Measurements from ENCODE around the gene EBNA1BP2. TPM values are rescaled to one million over a fixed set of nuclear protein-coding genes. Genes with fewer than 3 reads are reported as not detected.

EBNA1BP2 gene
- total and polyA plus RNA-seq, 2 of the 4 experiments (the other 2 are of a cell fraction), result 82.8 to 135 TPM

DNA sequence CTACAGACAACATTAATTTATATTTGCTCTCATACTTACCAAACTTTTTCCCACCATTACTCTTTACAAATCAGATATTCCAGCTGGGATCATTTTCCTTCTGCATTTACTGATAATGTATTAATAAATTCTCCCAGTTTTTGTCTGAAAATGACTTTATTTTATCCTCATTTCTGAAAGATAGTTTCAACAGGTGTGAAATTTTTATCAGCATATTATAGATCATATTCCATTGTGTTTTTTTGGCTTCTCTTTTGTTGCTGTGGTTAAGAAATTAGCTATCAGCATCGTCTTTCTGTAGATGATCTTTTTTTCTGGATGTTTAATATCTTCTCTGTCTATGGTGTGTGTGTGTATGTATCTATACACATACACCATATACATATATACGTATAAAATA lies 2.8 kb upstream of the EBNA1BP2 start:
- peaks cover 2% of the 10 kb centered on the region; the same call in 1 of the 2 replicates for H3K36me3 ChIP-seq (ENCODE audit: control insufficient read depth, insufficient read depth, low read length)
- no peak overlapping the region for H4K8ac ChIP-seq (ENCODE audit: low read depth in 2 of 2, low read length in 2 of 2)
- no peak overlapping the region for H4K91ac ChIP-seq (ENCODE audit: insufficient read depth, low read depth, low read length)
- H3K4me1 ChIP-seq (ENCODE audit: control insufficient read depth, insufficient read depth, low read length), result no peaks in the 10 kb centered on the region
- no TSS peak for BruUV-seq (replicated peaks)
- H3K9ac ChIP-seq (ENCODE audit: low read depth, low read length), result no peak overlapping the region
- no peak overlapping the region for H3K14ac ChIP-seq (replicated peaks; ENCODE audit: low read depth, low read length)
- H3K9me1 ChIP-seq (ENCODE audit: insufficient read depth, low read length), result peaks cover 5% of the 10 kb centered on the region; the same call in 1 of the 2 replicates
- H2BK5ac ChIP-seq (ENCODE audit: low read depth, low read length, poor library complexity, severe bottlenecking), result no peak overlapping the region
- POLR2A ChIA-PET (ENCODE audit: unreplicated experiment), result no interaction called here
- TF ChIP-seq NFE2L2 (IDR thresholded peaks at IDR 0.05; ENCODE audit: low read depth, low read length), result no peak
- no peak for TF ChIP-seq CHD1 (IDR thresholded peaks at IDR 0.05; ENCODE audit: low read depth, low read length)
- no peak for TF ChIP-seq MAZ (IDR thresholded peaks at IDR 0.05; ENCODE audit: borderline replicate concordance, low read depth, low read length)
- TF ChIP-seq, protein P1, sequence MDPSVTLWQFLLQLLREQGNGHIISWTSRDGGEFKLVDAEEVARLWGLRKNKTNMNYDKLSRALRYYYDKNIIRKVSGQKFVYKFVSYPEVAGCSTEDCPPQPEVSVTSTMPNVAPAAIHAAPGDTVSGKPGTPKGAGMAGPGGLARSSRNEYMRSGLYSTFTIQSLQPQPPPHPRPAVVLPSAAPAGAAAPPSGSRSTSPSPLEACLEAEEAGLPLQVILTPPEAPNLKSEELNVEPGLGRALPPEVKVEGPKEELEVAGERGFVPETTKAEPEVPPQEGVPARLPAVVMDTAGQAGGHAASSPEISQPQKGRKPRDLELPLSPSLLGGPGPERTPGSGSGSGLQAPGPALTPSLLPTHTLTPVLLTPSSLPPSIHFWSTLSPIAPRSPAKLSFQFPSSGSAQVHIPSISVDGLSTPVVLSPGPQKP (IDR thresholded peaks at IDR 0.05; ENCODE audit: borderline replicate concordance, low read depth, low read length), result no peak
- no peak for TF ChIP-seq RCOR1 (IDR thresholded peaks at IDR 0.05; ENCODE audit: insufficient replicate concordance, low read length)
- TF ChIP-seq MAFK (IDR thresholded peaks at IDR 0.05; ENCODE audit: low read depth, low read length), result no peak
- TF ChIP-seq, protein P2, sequence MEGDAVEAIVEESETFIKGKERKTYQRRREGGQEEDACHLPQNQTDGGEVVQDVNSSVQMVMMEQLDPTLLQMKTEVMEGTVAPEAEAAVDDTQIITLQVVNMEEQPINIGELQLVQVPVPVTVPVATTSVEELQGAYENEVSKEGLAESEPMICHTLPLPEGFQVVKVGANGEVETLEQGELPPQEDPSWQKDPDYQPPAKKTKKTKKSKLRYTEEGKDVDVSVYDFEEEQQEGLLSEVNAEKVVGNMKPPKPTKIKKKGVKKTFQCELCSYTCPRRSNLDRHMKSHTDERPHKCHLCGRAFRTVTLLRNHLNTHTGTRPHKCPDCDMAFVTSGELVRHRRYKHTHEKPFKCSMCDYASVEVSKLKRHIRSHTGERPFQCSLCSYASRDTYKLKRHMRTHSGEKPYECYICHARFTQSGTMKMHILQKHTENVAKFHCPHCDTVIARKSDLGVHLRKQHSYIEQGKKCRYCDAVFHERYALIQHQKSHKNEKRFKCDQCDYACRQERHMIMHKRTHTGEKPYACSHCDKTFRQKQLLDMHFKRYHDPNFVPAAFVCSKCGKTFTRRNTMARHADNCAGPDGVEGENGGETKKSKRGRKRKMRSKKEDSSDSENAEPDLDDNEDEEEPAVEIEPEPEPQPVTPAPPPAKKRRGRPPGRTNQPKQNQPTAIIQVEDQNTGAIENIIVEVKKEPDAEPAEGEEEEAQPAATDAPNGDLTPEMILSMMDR (conservative IDR thresholded peaks at IDR 0.05; ENCODE audit: low read depth, low read length), result no peak
- TF ChIP-seq POLR2A (IDR thresholded peaks at IDR 0.05; ENCODE audit: low read depth, low read length), result no peak
- no peak for TF ChIP-seq RAD21 (IDR thresholded peaks at IDR 0.05; ENCODE audit: low read length)
- TF ChIP-seq, protein P3, sequence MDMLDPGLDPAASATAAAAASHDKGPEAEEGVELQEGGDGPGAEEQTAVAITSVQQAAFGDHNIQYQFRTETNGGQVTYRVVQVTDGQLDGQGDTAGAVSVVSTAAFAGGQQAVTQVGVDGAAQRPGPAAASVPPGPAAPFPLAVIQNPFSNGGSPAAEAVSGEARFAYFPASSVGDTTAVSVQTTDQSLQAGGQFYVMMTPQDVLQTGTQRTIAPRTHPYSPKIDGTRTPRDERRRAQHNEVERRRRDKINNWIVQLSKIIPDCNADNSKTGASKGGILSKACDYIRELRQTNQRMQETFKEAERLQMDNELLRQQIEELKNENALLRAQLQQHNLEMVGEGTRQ (IDR thresholded peaks at IDR 0.05; ENCODE audit: low read depth, low read length), result no peak
- no peak for TF ChIP-seq BHLHE40 (IDR thresholded peaks at IDR 0.05; ENCODE audit: low read depth, low read length)
- TF ChIP-seq CEBPB (IDR thresholded peaks at IDR 0.05; ENCODE audit: low read depth, low read length), result no peak
- no peak for TF ChIP-seq MXI1 (IDR thresholded peaks at IDR 0.05; ENCODE audit: borderline replicate concordance, low read depth, low read length)
- no peak for TF ChIP-seq SMC3 (IDR thresholded peaks at IDR 0.05; ENCODE audit: low read depth, low read length)
- TF ChIP-seq FOS (IDR thresholded peaks at IDR 0.05; ENCODE audit: low read depth, low read length), result no peak
- TF ChIP-seq RFX5 (IDR thresholded peaks at IDR 0.05; ENCODE audit: low read depth, low read length), result no peak
- in situ Hi-C loops (cut with MboI; ENCODE audit: low sequenced_read_pairs), result no loop called here
- H4K5ac ChIP-seq (ENCODE audit: low read depth, low read length), result no peak overlapping the region
- H2BK120ac ChIP-seq (ENCODE audit: low read depth, low read length), result no peak overlapping the region
- DNase-seq (no peak), ATAC-seq (ENCODE audit: low read depth) (no peak)
- no peak overlapping the region for H3K4me2 ChIP-seq (ENCODE audit: low read depth, low read length)
- WGBS, 2 experiments (ENCODE audit: extremely low coverage in 2 of 2, insufficient read length in 1 of 2), result no CpG with 5 or more reads among the region's 2 CpGs
- H2BK15ac ChIP-seq (ENCODE audit: low read depth, low read length), result no peak overlapping the region
- H2AK9ac ChIP-seq (replicated peaks; ENCODE audit: low read depth, low read length, poor library complexity), result no peak overlapping the region
- H2AK5ac ChIP-seq (ENCODE audit: low read depth, low read length), result no peak overlapping the region
- no peak overlapping the region for H3K27ac ChIP-seq (ENCODE audit: insufficient read depth, low read length)
- H3K4ac ChIP-seq (ENCODE audit: low read depth, low read length), result no peak overlapping the region
- no peak overlapping the region for H3K23ac ChIP-seq (ENCODE audit: low read depth, low read length)
- H3K18ac ChIP-seq (ENCODE audit: low read depth, low read length), result no peak overlapping the region
- peaks cover 20 to 23% of the 10 kb centered on the region in 2 experiments for H3K79me1 ChIP-seq (ENCODE audit: low read depth in 1 of 2, low read length in 2 of 2)
- no peak overlapping the region for H3K56ac ChIP-seq (ENCODE audit: extremely low read depth, insufficient read depth, low read length)
- dilution Hi-C loops (cut with HindIII; ENCODE audit: low sequenced_read_pairs, unreplicated experiment), result no loop called here
- CTCF ChIA-PET, result no interaction called here
- H2BK20ac ChIP-seq (ENCODE audit: low read depth, low read length), result no peak overlapping the region
- intact Hi-C loops (cut with micrococcal nuclease), result no loop called here
- H2AFZ ChIP-seq (replicated peaks; ENCODE audit: low read length, poor library complexity), result no peak overlapping the region
- H3K27me3 ChIP-seq (ENCODE audit: control insufficient read depth, insufficient read depth, low read length), result peaks cover 18% of the 10 kb centered on the region
- H4K20me1 ChIP-seq (ENCODE audit: insufficient read depth, low read length), result no peaks in the 10 kb centered on the region; the same call in 1 of the 2 replicates
- H3K4me3 ChIP-seq (ENCODE audit: insufficient read depth, low read depth, low read length), result no peak overlapping the region
- H3K9me3 ChIP-seq (ENCODE audit: control insufficient read depth, insufficient read depth, low read length), result no peaks in the 10 kb centered on the region

Data from IMR-90 (cell line).